Esophagus squamous epithelium (tissue), 5 donors: ENCODE data around the gene STK32C. TPM values are rescaled to one million over a fixed set of nuclear protein-coding genes. Genes with fewer than 3 reads are reported as not detected.
"Not testable (repeated sequence)": the region's sequence is repeated elsewhere in the genome, so short reads cannot be mapped to it uniquely, and the experiment has no call there.

ENCODE experiments used
- DNase-seq: peaks from one replicate; lab custom pipeline; 2025; lab: John Stamatoyannopoulos, UW
- H3K27ac ChIP-seq, 4 donors: fragments of 200-600 bp; sonication (generic); one replicate each; pipeline ENCODE4 v1.5.1; 2016 to 2019; ENCODE audit warnings: mild to moderate bottlenecking in 1 of 4
- H3K27me3 ChIP-seq, 4 donors: fragments of 200-600 bp; sonication (generic); 1 replicate in 3 of 4; 2 replicates in 1 of 4; pipeline versions ENCODE4 v1.5.1 to v1.6.0; 2017 to 2021; ENCODE audit warnings: antibody characterized with exemption in 1 of 4
- H3K36me3 ChIP-seq, 3 donors: fragments of 200-600 bp; sonication (generic); one replicate each; pipeline ENCODE4 v1.5.1; 2016 to 2019
- H3K4me1 ChIP-seq, 3 donors: fragments of 200-600 bp; sonication (generic); one replicate each; pipeline ENCODE4 v1.5.1; 2017 to 2019
- H3K4me3 ChIP-seq, 4 donors: fragments of 200-600 bp; sonication (generic); 1 replicate in 3 of 4; 2 replicates in 1 of 4; pipeline ENCODE4 v1.5.1; 2016 to 2019; ENCODE audit warnings: mild to moderate bottlenecking in 2 of 4, moderate library complexity in 1 of 4
- H3K9me3 ChIP-seq, 3 donors: fragments of 200-600 bp; sonication (generic); one replicate each; pipeline ENCODE4 v1.5.1; 2016 to 2019
- POLR2A ChIP-seq, 4 donors: fragments of 450-650 bp; IDR thresholded peaks; one replicate each; pipeline ENCODE4 v1.6.1; 2017; ENCODE audit warnings: antibody characterized with exemption in 4 of 4, mild to moderate bottlenecking in 4 of 4, moderate library complexity in 3 of 4
- WGBS, 2 donors: methylation state at CpG; one replicate each; pipeline ENCODE4 v1.1.5; 2018; 5-methylcytosine and 5-hydroxymethylcytosine counted together
- intact Hi-C: fragments of 100-400 bp; cut with DNase I; formaldehyde crosslinking; loops from one replicate; pipeline ENCODE4 v1.15.0; 2022
- total RNA-seq, 4 donors: library from RNA; depleted of rRNA; stranded (reverse); fragments of >200 nt; gene quantifications; one replicate each; pipeline ENCODE4 v1.1.0, GENCODE V29; 2016
- TF ChIP-seq, protein P1 (sequence below), 6 experiments: fragments of 450-650 bp in 4 of 6; fragments of 200-600 bp in 2 of 6; sonication (generic) in 2 of 6; IDR thresholded peaks; one replicate each; pipeline ENCODE4 v1.5.1; 2016 to 2019; ENCODE audit warnings: antibody characterized with exemption in 6 of 6, mild to moderate bottlenecking in 4 of 6, moderate library complexity in 4 of 6
- donor health status: DM: yes; HTN: yes; CAD: no.

The STK32C gene
- total RNA-seq, 4 donors from 2014 or later = 2.3 to 5.5 (median 2.6) TPM

DNA sequence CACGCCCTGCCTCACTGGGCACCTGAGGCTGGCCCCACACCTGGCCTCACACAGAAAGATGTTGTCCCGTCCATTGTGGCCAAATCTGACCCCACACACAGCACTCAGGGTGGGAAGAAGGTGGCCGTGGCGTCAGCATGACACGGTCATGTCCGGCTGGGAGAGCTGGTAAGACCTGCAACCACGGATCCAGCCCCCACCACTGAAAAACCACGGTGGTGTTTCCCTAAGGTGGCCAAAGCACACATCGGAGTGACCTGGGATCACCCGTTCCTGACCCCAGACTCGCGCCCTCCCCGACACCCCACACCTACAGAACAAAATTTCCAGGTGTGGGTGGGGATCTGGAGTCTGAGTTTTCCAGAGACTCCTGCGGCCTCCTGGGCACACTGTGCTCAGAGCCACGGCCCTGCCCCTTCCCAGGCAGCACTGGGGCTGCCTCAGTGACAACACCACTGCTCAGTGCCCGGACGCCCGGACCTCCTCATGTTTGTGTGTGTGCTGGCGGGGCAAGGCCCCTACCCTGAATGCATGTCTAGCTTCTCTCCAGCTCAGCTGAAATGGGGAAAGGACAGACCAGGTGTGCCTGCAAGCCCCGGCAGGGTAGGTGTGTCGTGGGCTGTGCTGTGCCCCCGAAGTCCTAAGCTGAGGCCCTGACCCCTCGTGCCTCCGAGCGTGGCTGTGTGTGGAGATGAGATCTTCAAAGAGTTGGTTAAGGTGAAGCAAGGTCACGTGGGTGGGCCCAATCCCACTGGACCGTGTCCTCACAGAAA, 36.1 kb downstream of the STK32C start:
- WGBS, 2 donors = 82 to 92% methylated on average over 10 of the region's 27 CpGs
- no peak for DNase-seq
- H3K4me1 ChIP-seq = peaks cover under 1 to 13% (median 5%) of the 10 kb centered on the region in 3 donors
- no peaks in the 10 kb centered on the region for H3K36me3 ChIP-seq
- no peaks in the 10 kb centered on the region for H3K9me3 ChIP-seq
- TF ChIP-seq POLR2A (IDR thresholded peaks at IDR 0.05) = no peak
- TF ChIP-seq, protein P1, sequence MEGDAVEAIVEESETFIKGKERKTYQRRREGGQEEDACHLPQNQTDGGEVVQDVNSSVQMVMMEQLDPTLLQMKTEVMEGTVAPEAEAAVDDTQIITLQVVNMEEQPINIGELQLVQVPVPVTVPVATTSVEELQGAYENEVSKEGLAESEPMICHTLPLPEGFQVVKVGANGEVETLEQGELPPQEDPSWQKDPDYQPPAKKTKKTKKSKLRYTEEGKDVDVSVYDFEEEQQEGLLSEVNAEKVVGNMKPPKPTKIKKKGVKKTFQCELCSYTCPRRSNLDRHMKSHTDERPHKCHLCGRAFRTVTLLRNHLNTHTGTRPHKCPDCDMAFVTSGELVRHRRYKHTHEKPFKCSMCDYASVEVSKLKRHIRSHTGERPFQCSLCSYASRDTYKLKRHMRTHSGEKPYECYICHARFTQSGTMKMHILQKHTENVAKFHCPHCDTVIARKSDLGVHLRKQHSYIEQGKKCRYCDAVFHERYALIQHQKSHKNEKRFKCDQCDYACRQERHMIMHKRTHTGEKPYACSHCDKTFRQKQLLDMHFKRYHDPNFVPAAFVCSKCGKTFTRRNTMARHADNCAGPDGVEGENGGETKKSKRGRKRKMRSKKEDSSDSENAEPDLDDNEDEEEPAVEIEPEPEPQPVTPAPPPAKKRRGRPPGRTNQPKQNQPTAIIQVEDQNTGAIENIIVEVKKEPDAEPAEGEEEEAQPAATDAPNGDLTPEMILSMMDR (IDR thresholded peaks at IDR 0.05) = no peak
- H3K27ac ChIP-seq = no peak overlapping the region
- intact Hi-C loops = no loop called here
- H3K27me3 ChIP-seq = no peaks in the 10 kb centered on the region
- no peak overlapping the region for H3K4me3 ChIP-seq

DNA sequence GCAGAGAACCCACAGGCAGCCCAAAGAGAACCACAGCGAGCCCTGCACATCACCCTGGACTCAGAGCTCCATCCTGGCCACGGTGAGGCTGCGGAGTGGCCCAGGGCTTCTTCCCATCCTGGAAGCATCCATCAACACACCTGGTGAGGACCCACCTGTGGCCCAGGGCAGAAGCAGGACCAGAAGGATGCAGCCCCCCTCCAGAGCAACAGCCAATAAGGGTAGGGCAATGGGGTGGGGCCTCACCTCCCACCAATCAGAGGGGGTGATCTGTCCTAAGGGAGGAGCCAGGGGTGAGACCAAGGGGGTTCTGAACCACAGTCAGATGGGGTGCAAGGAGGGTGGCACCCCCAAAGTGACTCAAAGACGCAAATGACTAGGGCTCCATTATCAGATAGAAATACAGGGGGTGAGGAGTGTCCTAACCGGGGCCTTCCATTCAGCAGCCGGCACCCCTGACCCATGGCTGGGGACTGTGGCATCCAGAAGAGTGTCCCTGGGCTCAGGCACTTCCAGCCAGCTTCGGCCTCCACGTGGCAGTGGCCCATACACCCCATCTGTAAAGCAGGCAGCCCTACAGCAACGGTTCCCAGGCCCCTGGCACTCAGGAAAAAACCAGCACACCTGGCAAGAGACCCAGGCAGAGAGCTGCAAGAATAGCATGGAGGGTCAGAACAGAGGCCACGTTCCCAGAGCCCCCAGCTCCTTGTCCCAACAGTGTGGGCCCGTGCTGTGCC, 36.9 kb downstream of the STK32C start:
- DNase-seq = no peak
- WGBS, 2 donors = 92 to 100% methylated on average over 1 to 8 of the region's 11 CpGs
- Histone ChIP-seq H3K27me3 (no peaks in the 10 kb centered on the region), H3K9me3 (no peaks in the 10 kb centered on the region), H3K36me3 (no peaks in the 10 kb centered on the region), H3K4me1 (peaks cover 5 to 13% (median 8%) of the 10 kb centered on the region in 3 donors), H3K4me3 (no peak overlapping the region), H3K27ac (no peak overlapping the region)
- intact Hi-C loops = no loop called here
- TF ChIP-seq, protein P1 (IDR thresholded peaks at IDR 0.05) = no peak
- no peak for TF ChIP-seq POLR2A (IDR thresholded peaks at IDR 0.05)

DNA sequence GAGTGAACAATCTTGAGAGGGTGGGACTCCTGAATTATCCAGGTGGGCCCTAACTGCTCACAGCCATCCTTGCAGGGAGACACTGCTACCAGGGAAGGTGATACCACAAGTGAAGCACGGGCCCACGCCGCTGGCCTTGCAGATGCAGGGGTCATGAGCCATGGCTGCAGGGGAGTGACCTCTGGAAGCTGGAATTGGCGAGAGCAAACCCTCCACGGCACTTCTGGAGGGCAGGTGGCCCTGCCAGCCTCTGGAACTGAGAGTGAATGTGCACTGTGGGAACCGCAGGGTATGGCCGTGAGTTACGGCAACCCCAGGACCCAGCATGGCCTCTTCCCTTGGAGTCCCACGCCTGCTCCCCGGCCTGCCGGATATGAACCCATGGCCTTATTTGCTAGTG, 37.5 kb downstream of the STK32C start:
- H3K27me3 ChIP-seq = peaks cover 0 to 6% (median 0%) of the 10 kb centered on the region in 4 donors
- H3K27ac ChIP-seq = no peak overlapping the region
- WGBS, 2 donors = 91% methylated on average over 8 of the region's 11 CpGs; no CpG with 5 or more reads in 1 of the 2 donors
- no peaks in the 10 kb centered on the region for H3K9me3 ChIP-seq
- intact Hi-C loops = no loop called here
- TF ChIP-seq POLR2A (IDR thresholded peaks at IDR 0.05) = no peak
- TF ChIP-seq, protein P1 (IDR thresholded peaks at IDR 0.05) = no peak
- H3K4me3 ChIP-seq = no peak overlapping the region
- peaks cover 5 to 18% (median 8%) of the 10 kb centered on the region in 3 donors for H3K4me1 ChIP-seq
- DNase-seq = no peak
- no peaks in the 10 kb centered on the region for H3K36me3 ChIP-seq

DNA sequence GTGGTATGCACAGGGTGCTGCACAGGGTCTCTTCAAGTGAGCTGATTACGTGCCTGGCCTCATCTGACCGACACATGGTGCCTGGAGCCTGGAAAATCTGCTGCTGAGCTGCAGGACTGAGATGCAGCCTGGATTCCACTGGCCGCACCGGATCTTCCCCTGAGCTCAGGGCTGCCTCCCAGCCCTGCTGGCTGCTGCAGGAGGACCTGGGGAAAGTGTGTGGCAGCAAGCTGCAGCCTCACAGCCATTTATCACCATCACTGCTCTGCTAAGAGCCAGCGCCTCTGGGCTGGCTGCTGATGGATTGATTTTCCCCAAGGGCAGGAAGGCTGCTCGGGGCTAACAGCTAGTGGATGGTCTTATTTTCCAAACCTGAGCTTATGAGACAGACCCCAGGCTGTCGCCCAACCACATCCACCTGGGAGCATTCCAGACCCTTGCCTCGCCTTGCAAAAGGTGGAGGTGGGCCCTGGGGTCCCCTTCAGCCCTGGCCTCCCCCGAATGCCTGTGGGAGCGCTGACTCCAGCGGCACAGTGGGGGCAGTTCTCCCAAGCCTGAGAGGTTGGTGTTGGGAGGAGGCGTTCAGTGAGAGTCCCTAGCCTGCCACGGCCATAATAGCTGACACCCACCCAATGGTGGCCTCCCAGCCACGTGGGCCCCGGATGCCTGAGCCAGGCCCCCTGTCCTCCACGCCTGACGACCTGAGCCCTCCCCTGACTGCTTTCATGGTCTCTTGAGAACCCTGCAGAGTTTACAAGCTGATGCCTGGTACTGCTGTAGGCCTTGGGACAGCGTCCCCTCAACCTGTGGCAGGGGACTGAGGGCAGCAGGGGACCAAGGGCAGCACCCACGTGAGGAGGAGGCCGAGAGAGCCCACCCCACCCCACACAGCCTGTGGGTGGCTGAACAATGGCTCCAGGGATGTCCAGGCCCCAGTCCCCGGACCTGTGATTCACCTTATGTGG, 38.2 kb downstream of the STK32C start:
- 42 to 82% methylated on average over 2 to 10 of the region's 21 CpGs for WGBS, 2 donors

DNA sequence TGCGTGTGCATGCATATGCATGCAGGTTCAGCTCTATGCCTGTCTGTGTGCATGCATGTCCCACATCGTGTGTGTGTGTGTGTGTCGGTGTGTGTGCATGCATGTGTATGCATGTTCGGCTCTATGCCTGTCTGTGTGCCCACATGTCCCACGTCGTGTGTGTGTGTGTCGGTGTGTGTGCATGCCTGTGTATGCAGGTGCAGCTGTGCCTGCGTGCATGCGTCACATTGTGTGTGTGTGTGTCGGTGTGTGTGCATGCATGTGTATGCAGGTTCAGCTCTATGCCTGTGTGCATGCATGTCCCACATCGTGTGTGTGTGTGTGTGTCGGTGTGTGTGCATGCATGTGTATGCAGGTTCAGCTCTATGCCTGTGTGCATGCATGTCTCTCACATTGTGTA, 39.8 kb downstream of the STK32C start:
- H3K36me3 ChIP-seq, H3K27ac ChIP-seq, H3K9me3 ChIP-seq, DNase-seq, H3K4me3 ChIP-seq, intact Hi-C loops: not testable (repeated sequence)
- H3K4me1 ChIP-seq = peaks cover 5 to 18% (median 8%) of the 10 kb centered on the region in 3 donors
- H3K27me3 ChIP-seq = peaks cover 0 to 14% (median 0%) of the 10 kb centered on the region in 4 donors
- WGBS, 2 donors = 84% methylated on average over 3 of the region's 12 CpGs; no CpG with 5 or more reads in 1 of the 2 donors

More for the DNA sequence above, 38.2 kb downstream of the STK32C start:
- Histone ChIP-seq H3K36me3 (no peaks in the 10 kb centered on the region), H3K9me3 (no peaks in the 10 kb centered on the region), H3K27me3 (peaks cover 0 to 8% (median 0%) of the 10 kb centered on the region in 4 donors), H3K4me3 (no peak overlapping the region), H3K4me1 (peaks cover 5 to 20% (median 8%) of the 10 kb centered on the region in 3 donors), H3K27ac (no peak overlapping the region)
- no peak for TF ChIP-seq POLR2A (IDR thresholded peaks at IDR 0.05)
- TF ChIP-seq, protein P1 (IDR thresholded peaks at IDR 0.05) = no peak
- no peak for DNase-seq
- intact Hi-C loops = no loop called here
